H1 (cell line): ENCODE results near the gene EGLN2. TPM values are rescaled to one million over a fixed set of nuclear protein-coding genes. Genes with fewer than 3 reads are reported as not detected.

Experiments
- SIRT6 ChIP-seq: IDR thresholded peaks from one replicate; pipeline ENCODE4 v1.7.1; 2012; ENCODE audit warnings: low read length, inconsistent platforms
- TEAD4 ChIP-seq: IDR thresholded peaks from 2 replicates; pipeline ENCODE4 v1.6.1; 2012; ENCODE audit warnings: low read depth, low read length, inconsistent platforms, mixed read lengths
- polyA plus RNA-seq, 7 experiments: library from polyadenylated mRNA; depleted of rRNA in 3 of 7; stranded (reverse) in 5 of 7; unstranded in 2 of 7; fragments of >200 nt in 5 of 7; fragments of 200-250 nt in 2 of 7; gene quantifications; 1 replicate in 5 of 7; 2 replicates in 1 of 7; 4 replicates in 1 of 7; pipeline versions ENCODE4 v1.2.1 to v1.2.3, GENCODE V29; 2011 to 2013; ENCODE audit warnings: missing spikeins in 2 of 7, mixed read lengths in 2 of 7
- total RNA-seq: library from RNA; stranded (reverse); fragmentation: NEBNext Ultra II Directional; extraction: Animal tissue kit (Norgen Biotek cat#: 25700); gene quantifications from 2 replicates; pipeline ENCODE4 v1.2.1, GENCODE V29; 2021
- TF ChIP-seq, protein P1 (sequence below): fragments of 300-600 bp; sonication (generic); IDR thresholded peaks from 2 replicates; pipeline ENCODE4 v1.7.1; 2012; ENCODE audit warnings: low read length, moderate library complexity, mild to moderate bottlenecking, inconsistent platforms; ENCODE audit not compliant: insufficient replicate concordance
- TF ChIP-seq, protein P2 (sequence below): IDR thresholded peaks from 2 replicates; pipeline ENCODE4 v1.6.1; 2012; ENCODE audit warnings: low read length, inconsistent platforms

Gene EGLN2
- total and polyA plus RNA-seq, 2 of the 8 experiments (the other 6 are each of a cell fraction or from before 2014, with no cell fraction given), result 86.9 to 103 TPM

DNA sequence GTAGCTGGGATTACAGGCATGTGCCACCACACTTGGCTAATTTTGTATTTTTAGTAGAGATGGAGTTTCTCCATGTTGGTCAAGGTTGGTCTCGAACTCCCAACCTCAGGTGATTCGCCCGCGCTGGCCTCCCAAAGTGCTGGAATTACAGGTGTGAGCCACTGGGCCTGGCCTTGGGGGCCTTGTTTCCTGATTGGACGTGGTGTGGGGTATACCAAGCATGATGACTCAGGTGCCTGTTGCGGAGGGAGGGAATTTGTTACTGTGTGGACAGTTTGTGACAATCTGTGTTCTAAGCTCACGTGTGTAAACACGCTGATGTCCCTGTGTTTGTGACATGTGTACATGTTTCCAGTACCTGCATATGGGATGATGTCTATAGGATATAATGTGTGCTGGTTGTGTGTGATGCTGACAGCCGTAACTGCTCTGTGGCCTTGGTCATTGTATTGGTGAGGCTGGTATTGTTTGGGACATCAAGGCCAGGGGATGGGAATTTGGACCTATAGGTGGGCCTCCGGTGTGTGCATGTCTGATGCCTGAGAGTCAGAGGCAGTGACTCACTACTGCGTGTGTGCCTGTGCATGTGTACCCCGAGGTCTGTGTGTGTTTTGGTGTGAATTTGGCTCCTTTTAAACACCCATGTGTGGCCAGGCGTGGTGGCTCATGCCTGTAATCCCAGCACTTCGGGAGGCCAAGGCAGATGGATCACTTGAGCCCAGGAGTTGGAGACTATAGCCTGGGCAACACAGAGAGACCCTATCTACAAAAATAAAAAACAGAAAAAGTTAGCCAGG, 1.6 kb upstream of the EGLN2 start (continued):
- TF ChIP-seq SIRT6 (no peak), TEAD4 (no peak)
- TF ChIP-seq, protein P1, sequence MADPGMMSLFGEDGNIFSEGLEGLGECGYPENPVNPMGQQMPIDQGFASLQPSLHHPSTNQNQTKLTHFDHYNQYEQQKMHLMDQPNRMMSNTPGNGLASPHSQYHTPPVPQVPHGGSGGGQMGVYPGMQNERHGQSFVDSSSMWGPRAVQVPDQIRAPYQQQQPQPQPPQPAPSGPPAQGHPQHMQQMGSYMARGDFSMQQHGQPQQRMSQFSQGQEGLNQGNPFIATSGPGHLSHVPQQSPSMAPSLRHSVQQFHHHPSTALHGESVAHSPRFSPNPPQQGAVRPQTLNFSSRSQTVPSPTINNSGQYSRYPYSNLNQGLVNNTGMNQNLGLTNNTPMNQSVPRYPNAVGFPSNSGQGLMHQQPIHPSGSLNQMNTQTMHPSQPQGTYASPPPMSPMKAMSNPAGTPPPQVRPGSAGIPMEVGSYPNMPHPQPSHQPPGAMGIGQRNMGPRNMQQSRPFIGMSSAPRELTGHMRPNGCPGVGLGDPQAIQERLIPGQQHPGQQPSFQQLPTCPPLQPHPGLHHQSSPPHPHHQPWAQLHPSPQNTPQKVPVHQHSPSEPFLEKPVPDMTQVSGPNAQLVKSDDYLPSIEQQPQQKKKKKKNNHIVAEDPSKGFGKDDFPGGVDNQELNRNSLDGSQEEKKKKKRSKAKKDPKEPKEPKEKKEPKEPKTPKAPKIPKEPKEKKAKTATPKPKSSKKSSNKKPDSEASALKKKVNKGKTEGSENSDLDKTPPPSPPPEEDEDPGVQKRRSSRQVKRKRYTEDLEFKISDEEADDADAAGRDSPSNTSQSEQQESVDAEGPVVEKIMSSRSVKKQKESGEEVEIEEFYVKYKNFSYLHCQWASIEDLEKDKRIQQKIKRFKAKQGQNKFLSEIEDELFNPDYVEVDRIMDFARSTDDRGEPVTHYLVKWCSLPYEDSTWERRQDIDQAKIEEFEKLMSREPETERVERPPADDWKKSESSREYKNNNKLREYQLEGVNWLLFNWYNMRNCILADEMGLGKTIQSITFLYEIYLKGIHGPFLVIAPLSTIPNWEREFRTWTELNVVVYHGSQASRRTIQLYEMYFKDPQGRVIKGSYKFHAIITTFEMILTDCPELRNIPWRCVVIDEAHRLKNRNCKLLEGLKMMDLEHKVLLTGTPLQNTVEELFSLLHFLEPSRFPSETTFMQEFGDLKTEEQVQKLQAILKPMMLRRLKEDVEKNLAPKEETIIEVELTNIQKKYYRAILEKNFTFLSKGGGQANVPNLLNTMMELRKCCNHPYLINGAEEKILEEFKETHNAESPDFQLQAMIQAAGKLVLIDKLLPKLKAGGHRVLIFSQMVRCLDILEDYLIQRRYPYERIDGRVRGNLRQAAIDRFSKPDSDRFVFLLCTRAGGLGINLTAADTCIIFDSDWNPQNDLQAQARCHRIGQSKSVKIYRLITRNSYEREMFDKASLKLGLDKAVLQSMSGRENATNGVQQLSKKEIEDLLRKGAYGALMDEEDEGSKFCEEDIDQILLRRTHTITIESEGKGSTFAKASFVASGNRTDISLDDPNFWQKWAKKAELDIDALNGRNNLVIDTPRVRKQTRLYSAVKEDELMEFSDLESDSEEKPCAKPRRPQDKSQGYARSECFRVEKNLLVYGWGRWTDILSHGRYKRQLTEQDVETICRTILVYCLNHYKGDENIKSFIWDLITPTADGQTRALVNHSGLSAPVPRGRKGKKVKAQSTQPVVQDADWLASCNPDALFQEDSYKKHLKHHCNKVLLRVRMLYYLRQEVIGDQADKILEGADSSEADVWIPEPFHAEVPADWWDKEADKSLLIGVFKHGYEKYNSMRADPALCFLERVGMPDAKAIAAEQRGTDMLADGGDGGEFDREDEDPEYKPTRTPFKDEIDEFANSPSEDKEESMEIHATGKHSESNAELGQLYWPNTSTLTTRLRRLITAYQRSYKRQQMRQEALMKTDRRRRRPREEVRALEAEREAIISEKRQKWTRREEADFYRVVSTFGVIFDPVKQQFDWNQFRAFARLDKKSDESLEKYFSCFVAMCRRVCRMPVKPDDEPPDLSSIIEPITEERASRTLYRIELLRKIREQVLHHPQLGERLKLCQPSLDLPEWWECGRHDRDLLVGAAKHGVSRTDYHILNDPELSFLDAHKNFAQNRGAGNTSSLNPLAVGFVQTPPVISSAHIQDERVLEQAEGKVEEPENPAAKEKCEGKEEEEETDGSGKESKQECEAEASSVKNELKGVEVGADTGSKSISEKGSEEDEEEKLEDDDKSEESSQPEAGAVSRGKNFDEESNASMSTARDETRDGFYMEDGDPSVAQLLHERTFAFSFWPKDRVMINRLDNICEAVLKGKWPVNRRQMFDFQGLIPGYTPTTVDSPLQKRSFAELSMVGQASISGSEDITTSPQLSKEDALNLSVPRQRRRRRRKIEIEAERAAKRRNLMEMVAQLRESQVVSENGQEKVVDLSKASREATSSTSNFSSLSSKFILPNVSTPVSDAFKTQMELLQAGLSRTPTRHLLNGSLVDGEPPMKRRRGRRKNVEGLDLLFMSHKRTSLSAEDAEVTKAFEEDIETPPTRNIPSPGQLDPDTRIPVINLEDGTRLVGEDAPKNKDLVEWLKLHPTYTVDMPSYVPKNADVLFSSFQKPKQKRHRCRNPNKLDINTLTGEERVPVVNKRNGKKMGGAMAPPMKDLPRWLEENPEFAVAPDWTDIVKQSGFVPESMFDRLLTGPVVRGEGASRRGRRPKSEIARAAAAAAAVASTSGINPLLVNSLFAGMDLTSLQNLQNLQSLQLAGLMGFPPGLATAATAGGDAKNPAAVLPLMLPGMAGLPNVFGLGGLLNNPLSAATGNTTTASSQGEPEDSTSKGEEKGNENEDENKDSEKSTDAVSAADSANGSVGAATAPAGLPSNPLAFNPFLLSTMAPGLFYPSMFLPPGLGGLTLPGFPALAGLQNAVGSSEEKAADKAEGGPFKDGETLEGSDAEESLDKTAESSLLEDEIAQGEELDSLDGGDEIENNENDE, result no peak
- TF ChIP-seq, protein P2, sequence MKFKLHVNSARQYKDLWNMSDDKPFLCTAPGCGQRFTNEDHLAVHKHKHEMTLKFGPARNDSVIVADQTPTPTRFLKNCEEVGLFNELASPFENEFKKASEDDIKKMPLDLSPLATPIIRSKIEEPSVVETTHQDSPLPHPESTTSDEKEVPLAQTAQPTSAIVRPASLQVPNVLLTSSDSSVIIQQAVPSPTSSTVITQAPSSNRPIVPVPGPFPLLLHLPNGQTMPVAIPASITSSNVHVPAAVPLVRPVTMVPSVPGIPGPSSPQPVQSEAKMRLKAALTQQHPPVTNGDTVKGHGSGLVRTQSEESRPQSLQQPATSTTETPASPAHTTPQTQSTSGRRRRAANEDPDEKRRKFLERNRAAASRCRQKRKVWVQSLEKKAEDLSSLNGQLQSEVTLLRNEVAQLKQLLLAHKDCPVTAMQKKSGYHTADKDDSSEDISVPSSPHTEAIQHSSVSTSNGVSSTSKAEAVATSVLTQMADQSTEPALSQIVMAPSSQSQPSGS, result no peak
